Keratinocyte (primary cell): ENCODE data around the gene KSR2.

Experiments
- EZH2 ChIP-seq: IDR thresholded peaks from one replicate; pipeline ENCODE4 v1.6.1; 2012; ENCODE audit warnings: inconsistent platforms, mild to moderate bottlenecking, low read length, moderate library complexity
- TF ChIP-seq, protein P1 (sequence below), 3 experiments: IDR thresholded peaks in 1 of 3; conservative IDR thresholded peaks in 1 of 3; optimal IDR thresholded peaks in 1 of 3; 2 replicates in 2 of 3; 3 replicates in 1 of 3; pipeline versions ENCODE3 to v1.5.1; 2011; ENCODE audit warnings: low read length in 3 of 3, mild to moderate bottlenecking in 3 of 3, moderate library complexity in 2 of 3, control low read depth in 1 of 3, inconsistent platforms in 1 of 3; ENCODE audit not compliant: insufficient read depth in 2 of 3; ENCODE audit errors: extremely low read depth in 1 of 3

DNA sequence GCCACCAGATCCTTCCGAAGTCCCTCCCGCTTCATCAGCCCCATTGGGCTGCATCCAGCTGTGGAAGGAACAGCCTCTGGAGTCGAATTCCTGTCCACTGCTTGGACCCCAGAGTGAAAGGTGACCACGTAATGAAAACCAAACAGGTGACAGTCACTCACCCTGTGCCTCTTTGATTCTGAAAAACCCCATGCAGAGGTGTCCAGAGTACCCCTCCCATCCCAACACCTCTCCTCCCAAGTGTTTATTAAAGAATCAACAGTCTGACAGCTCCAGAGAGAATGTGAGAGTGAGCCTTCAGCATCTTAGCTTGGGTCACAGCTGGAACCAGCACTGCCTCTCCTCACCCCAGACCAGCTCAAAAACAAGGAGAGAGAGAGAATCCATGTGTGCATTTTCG lies 428.8 kb downstream of the KSR2 start:
- TF ChIP-seq, protein P1, sequence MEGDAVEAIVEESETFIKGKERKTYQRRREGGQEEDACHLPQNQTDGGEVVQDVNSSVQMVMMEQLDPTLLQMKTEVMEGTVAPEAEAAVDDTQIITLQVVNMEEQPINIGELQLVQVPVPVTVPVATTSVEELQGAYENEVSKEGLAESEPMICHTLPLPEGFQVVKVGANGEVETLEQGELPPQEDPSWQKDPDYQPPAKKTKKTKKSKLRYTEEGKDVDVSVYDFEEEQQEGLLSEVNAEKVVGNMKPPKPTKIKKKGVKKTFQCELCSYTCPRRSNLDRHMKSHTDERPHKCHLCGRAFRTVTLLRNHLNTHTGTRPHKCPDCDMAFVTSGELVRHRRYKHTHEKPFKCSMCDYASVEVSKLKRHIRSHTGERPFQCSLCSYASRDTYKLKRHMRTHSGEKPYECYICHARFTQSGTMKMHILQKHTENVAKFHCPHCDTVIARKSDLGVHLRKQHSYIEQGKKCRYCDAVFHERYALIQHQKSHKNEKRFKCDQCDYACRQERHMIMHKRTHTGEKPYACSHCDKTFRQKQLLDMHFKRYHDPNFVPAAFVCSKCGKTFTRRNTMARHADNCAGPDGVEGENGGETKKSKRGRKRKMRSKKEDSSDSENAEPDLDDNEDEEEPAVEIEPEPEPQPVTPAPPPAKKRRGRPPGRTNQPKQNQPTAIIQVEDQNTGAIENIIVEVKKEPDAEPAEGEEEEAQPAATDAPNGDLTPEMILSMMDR (optimal IDR thresholded peaks at IDR 0.05 in 1 of 3, IDR thresholded peaks at IDR 0.05 in 1 of 3, conservative IDR thresholded peaks at IDR 0.05 in 1 of 3; ENCODE audit: extremely low read depth in 1 of 3, insufficient read depth in 2 of 3, low read length in 3 of 3) = no peak
- TF ChIP-seq EZH2 = no peak
